Esophagus squamous epithelium (tissue), 5 donors: Measurements from ENCODE around the gene RTKN. TPM values are rescaled to one million over a fixed set of nuclear protein-coding genes. Genes with fewer than 3 reads are reported as not detected.

Experiments
- DNase-seq: peaks from one replicate; lab custom pipeline; 2025; lab: John Stamatoyannopoulos, UW
- H3K27ac ChIP-seq, 4 donors: fragments of 200-600 bp; sonication (generic); one replicate each; pipeline ENCODE4 v1.5.1; 2016 to 2019; ENCODE audit warnings: mild to moderate bottlenecking in 1 of 4
- H3K27me3 ChIP-seq, 4 donors: fragments of 200-600 bp; sonication (generic); 1 replicate in 3 of 4; 2 replicates in 1 of 4; pipeline versions ENCODE4 v1.5.1 to v1.6.0; 2017 to 2021; ENCODE audit warnings: antibody characterized with exemption in 1 of 4
- H3K36me3 ChIP-seq, 3 donors: fragments of 200-600 bp; sonication (generic); one replicate each; pipeline ENCODE4 v1.5.1; 2016 to 2019
- H3K4me1 ChIP-seq, 3 donors: fragments of 200-600 bp; sonication (generic); one replicate each; pipeline ENCODE4 v1.5.1; 2017 to 2019
- H3K4me3 ChIP-seq, 4 donors: fragments of 200-600 bp; sonication (generic); 1 replicate in 3 of 4; 2 replicates in 1 of 4; pipeline ENCODE4 v1.5.1; 2016 to 2019; ENCODE audit warnings: mild to moderate bottlenecking in 2 of 4, moderate library complexity in 1 of 4
- H3K9me3 ChIP-seq, 3 donors: fragments of 200-600 bp; sonication (generic); one replicate each; pipeline ENCODE4 v1.5.1; 2016 to 2019
- POLR2A ChIP-seq, 4 donors: fragments of 450-650 bp; IDR thresholded peaks; one replicate each; pipeline ENCODE4 v1.6.1; 2017; ENCODE audit warnings: antibody characterized with exemption in 4 of 4, mild to moderate bottlenecking in 4 of 4, moderate library complexity in 3 of 4
- WGBS, 2 donors: methylation state at CpG; one replicate each; pipeline ENCODE4 v1.1.5; 2018; 5-methylcytosine and 5-hydroxymethylcytosine counted together
- intact Hi-C: fragments of 100-400 bp; cut with DNase I; formaldehyde crosslinking; loops from one replicate; pipeline ENCODE4 v1.15.0; 2022
- total RNA-seq, 4 donors: library from RNA; depleted of rRNA; stranded (reverse); fragments of >200 nt; gene quantifications; one replicate each; pipeline ENCODE4 v1.1.0, GENCODE V29; 2016
- TF ChIP-seq, protein P1 (sequence below), 6 experiments: fragments of 450-650 bp in 4 of 6; fragments of 200-600 bp in 2 of 6; sonication (generic) in 2 of 6; IDR thresholded peaks; one replicate each; pipeline ENCODE4 v1.5.1; 2016 to 2019; ENCODE audit warnings: antibody characterized with exemption in 6 of 6, mild to moderate bottlenecking in 4 of 6, moderate library complexity in 4 of 6
- donor health status: DM: yes; HTN: yes; CAD: no.

RTKN gene
- total RNA-seq, 4 donors from 2014 or later, result 20.2 to 37.8 (median 27.9) TPM

DNA sequence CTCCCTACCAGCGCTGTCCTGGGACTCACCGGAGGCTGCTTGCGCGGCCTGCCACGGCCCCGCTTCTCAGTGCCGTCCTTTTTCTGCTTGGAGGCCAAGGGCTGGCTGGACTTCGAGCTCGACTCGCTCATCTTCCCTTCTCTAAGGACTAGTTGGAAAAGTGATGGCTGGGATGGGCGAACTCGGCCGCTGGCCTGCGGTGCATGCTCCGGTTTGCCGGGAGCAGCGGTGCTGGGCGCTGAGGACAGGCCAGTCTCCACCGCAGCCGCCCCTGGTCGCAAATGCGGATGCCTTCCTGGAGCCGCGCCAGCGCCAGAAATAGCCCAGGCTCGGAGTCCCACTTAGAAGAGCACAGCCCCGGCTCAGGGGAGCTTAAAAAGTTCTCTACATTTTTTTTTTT, 23.4 kb downstream of the RTKN start:
- no peak for DNase-seq
- H3K36me3 ChIP-seq, result no peaks in the 10 kb centered on the region
- H3K4me3 ChIP-seq, result no peak overlapping the region
- H3K9me3 ChIP-seq, result no peaks in the 10 kb centered on the region
- intact Hi-C loops, result no loop called here
- H3K27me3 ChIP-seq, result peaks cover 0 to 29% (median 0%) of the 10 kb centered on the region in 4 donors
- WGBS, 2 donors, result 61 to 84% methylated on average over 10 to 19 of the region's 27 CpGs
- H3K4me1 ChIP-seq, result peaks cover 28 to 51% (median 30%) of the 10 kb centered on the region in 3 donors
- TF ChIP-seq, protein P1, sequence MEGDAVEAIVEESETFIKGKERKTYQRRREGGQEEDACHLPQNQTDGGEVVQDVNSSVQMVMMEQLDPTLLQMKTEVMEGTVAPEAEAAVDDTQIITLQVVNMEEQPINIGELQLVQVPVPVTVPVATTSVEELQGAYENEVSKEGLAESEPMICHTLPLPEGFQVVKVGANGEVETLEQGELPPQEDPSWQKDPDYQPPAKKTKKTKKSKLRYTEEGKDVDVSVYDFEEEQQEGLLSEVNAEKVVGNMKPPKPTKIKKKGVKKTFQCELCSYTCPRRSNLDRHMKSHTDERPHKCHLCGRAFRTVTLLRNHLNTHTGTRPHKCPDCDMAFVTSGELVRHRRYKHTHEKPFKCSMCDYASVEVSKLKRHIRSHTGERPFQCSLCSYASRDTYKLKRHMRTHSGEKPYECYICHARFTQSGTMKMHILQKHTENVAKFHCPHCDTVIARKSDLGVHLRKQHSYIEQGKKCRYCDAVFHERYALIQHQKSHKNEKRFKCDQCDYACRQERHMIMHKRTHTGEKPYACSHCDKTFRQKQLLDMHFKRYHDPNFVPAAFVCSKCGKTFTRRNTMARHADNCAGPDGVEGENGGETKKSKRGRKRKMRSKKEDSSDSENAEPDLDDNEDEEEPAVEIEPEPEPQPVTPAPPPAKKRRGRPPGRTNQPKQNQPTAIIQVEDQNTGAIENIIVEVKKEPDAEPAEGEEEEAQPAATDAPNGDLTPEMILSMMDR (IDR thresholded peaks at IDR 0.05), result no peak
- TF ChIP-seq POLR2A (IDR thresholded peaks at IDR 0.05), result no peak
- no peak overlapping the region for H3K27ac ChIP-seq

DNA sequence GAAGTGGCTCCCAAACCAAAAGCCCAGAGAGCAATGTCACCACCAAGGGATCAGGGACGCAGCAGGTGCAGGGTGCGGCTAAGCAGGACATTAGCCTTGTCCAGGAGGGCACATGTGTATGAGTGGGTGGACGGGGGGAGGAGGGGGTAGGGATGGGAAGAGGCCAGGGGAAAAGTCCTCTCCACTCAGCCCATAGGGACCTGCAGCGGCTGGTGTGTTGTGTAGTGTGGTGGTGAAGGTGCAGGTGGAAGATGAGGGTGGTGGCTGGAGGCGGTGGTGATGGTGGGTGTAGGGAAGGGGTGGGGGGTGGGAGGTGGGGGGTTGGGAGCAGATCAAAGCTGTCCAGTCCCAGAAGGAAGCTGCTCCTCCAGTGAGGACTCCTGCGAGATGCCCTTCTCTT, 24.0 kb downstream of the RTKN start:
- H3K4me3 ChIP-seq, result no peak overlapping the region
- DNase-seq, result no peak
- intact Hi-C loops, result no loop called here
- peaks cover 28 to 55% (median 30%) of the 10 kb centered on the region in 3 donors for H3K4me1 ChIP-seq
- H3K9me3 ChIP-seq, result no peaks in the 10 kb centered on the region
- no peak overlapping the region for H3K27ac ChIP-seq
- H3K36me3 ChIP-seq, result no peaks in the 10 kb centered on the region
- TF ChIP-seq POLR2A (IDR thresholded peaks at IDR 0.05), result no peak
- TF ChIP-seq, protein P1 (IDR thresholded peaks at IDR 0.05), result no peak
- 88 to 90% methylated on average over 4 to 6 of the region's 6 CpGs for WGBS, 2 donors
- H3K27me3 ChIP-seq, result peaks cover 0 to 29% (median 0%) of the 10 kb centered on the region in 4 donors

DNA sequence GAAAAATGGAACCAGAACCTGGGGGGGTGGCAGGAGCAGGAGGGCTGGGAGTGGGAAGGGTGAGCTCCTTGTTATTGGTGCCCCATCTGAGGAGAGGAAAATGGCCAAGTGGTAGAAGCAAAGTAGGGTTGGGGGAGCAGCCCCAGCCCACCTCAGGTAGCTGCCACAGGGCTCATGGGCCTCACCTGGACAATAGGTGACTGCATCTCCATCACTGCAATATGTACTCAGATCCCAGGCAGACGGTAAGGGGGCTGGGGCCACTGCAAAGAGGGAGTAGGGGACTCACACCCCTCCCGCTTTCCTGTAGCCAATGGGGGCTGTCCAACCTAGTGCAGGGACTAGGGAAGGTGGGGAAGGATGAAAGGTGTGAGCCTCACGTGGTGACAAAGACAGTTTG, 24.5 kb downstream of the RTKN start:
- no peak overlapping the region for H3K27ac ChIP-seq
- 69 to 80% methylated on average over 3 of the region's 3 CpGs for WGBS, 2 donors
- peaks cover 26 to 51% (median 28%) of the 10 kb centered on the region in 3 donors for H3K4me1 ChIP-seq
- H3K9me3 ChIP-seq, result no peaks in the 10 kb centered on the region
- intact Hi-C loops, result no loop called here
- H3K36me3 ChIP-seq, result no peaks in the 10 kb centered on the region
- DNase-seq, result no peak
- H3K27me3 ChIP-seq, result peaks cover 0 to 29% (median 0%) of the 10 kb centered on the region in 4 donors
- no peak overlapping the region for H3K4me3 ChIP-seq
- TF ChIP-seq, protein P1 (IDR thresholded peaks at IDR 0.05), result no peak
- TF ChIP-seq POLR2A (IDR thresholded peaks at IDR 0.05), result no peak

DNA sequence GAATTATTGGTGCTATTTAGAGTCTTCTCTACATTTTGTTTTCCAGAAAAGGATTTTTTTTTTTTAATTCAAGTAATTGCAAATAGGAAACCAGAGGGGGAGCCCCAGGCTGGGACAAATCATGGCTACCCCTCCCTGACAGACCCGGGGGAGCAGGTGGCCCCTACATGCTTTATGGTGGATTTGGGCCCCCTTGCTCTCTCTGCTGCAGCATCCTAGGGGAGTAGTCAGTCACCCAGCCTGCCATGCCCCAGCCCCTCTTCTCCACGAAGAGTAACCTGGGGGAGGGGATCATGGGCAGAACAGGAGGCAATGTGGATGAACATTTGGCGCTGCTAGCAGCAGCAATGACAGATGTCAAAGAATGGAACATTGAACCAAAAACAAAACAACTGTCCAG, 25.0 kb downstream of the RTKN start:
- DNase-seq, result no peak
- TF ChIP-seq, protein P1 (IDR thresholded peaks at IDR 0.05), result no peak
- TF ChIP-seq POLR2A (IDR thresholded peaks at IDR 0.05), result no peak
- 77 to 80% methylated on average over 1 to 3 of the region's 3 CpGs for WGBS, 2 donors

DNA sequence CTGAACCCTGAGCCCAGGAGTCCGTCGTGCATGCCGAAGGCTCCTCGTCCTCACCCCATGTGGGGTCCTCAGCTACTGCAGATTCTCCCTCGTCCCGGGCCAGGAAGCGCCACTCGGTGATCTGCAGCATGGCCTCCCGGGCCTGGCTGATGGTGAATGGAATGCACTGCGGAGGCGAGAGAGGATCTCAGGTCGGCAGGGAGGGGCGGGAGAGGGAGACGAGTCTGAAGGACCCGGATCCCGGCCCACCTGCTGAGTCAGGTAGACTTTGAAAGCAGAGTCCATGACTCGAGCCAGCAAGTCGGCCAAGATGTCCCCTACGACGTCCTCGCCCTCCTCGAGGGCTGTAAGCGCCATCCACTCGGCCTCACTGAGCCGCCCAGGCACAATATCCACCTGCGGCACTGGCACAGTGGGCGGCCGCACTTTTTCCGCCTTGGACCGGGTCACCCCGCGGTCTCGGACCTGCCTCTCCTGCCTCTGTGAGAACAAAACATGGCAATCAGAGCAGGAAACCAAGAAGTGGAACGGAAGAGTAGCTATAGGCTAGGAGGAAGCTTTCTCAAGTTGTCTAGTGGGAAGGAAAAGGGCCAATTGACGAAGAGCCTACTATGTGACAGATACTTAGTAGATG, 25.9 kb downstream of the RTKN start:
- intact Hi-C loops, result no loop called here
- 63 to 77% methylated on average over 15 to 23 of the region's 35 CpGs for WGBS, 2 donors
- peaks cover 0 to 25% (median 0%) of the 10 kb centered on the region in 4 donors for H3K27me3 ChIP-seq
- peak overlapping the region in 3 of 4 donors; percentile 5 to 54 (median 43) for H3K27ac ChIP-seq
- DNase-seq, result no peak
- peaks cover 20 to 38% (median 22%) of the 10 kb centered on the region in 3 donors for H3K4me1 ChIP-seq
- TF ChIP-seq, protein P1 (IDR thresholded peaks at IDR 0.05), result no peak
- TF ChIP-seq POLR2A (IDR thresholded peaks at IDR 0.05), result no peak
- no peaks in the 10 kb centered on the region for H3K36me3 ChIP-seq
- no peaks in the 10 kb centered on the region for H3K9me3 ChIP-seq
- peak overlapping the region; percentile 33 to 74 (median 50) for H3K4me3 ChIP-seq

More for the DNA sequence above, 25.0 kb downstream of the RTKN start:
- H3K27ac ChIP-seq, result no peak overlapping the region
- peaks cover 0 to 29% (median 0%) of the 10 kb centered on the region in 4 donors for H3K27me3 ChIP-seq
- peaks cover 24 to 47% (median 26%) of the 10 kb centered on the region in 3 donors for H3K4me1 ChIP-seq
- H3K36me3 ChIP-seq, result no peaks in the 10 kb centered on the region
- H3K4me3 ChIP-seq, result no peak overlapping the region
- intact Hi-C loops, result no loop called here
- H3K9me3 ChIP-seq, result no peaks in the 10 kb centered on the region
